LNCAP (cell line): ENCODE measurements around the gene ALDH3A1.

Experiments
- TF ChIP-seq, protein P1 (sequence below): fragments of 450-650 bp; IDR thresholded peaks from 2 replicates; pipeline ENCODE4 v1.5.1; 2017; ENCODE audit warnings: mild to moderate bottlenecking

ALDH3A1 gene

DNA sequence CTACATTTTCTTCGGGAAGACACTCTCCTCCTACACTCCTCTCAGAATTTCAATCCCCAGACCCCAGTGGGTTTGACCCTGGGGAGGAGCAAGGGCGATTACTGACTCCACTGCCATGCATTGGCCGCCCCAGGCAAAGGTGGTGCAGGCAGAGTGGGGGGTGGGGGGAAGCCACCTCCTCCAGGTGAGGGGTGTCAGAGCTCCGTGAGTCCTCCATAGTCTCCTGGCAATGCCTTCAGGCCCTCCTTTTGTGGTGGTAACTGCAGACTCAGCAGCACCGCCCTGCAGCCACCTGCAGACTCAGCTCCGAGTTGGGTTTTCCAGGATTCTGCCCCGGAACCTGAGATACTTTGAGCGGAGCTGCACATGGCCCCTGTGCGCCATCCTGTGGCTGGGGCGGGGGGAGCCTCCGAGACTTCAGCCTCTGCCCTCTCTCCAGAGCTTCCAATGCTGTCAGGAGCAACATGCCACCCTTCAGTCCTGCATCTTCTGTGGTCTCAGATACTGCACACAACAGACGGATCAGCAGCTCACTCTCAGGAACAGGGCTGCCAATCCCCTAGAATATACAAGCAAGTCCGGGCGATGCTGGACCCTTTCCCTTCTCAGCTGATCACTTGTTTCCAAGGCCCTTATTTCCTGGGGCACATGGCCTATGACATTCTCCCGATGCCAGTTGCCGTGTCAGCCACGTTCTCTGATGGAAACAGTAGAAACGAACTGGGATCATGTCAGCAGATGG is 29.3 kb downstream of the ALDH3A1 start:
- TF ChIP-seq, protein P1, sequence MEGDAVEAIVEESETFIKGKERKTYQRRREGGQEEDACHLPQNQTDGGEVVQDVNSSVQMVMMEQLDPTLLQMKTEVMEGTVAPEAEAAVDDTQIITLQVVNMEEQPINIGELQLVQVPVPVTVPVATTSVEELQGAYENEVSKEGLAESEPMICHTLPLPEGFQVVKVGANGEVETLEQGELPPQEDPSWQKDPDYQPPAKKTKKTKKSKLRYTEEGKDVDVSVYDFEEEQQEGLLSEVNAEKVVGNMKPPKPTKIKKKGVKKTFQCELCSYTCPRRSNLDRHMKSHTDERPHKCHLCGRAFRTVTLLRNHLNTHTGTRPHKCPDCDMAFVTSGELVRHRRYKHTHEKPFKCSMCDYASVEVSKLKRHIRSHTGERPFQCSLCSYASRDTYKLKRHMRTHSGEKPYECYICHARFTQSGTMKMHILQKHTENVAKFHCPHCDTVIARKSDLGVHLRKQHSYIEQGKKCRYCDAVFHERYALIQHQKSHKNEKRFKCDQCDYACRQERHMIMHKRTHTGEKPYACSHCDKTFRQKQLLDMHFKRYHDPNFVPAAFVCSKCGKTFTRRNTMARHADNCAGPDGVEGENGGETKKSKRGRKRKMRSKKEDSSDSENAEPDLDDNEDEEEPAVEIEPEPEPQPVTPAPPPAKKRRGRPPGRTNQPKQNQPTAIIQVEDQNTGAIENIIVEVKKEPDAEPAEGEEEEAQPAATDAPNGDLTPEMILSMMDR, result peak; percentile 37; the same call in 1 of the 2 replicates

DNA sequence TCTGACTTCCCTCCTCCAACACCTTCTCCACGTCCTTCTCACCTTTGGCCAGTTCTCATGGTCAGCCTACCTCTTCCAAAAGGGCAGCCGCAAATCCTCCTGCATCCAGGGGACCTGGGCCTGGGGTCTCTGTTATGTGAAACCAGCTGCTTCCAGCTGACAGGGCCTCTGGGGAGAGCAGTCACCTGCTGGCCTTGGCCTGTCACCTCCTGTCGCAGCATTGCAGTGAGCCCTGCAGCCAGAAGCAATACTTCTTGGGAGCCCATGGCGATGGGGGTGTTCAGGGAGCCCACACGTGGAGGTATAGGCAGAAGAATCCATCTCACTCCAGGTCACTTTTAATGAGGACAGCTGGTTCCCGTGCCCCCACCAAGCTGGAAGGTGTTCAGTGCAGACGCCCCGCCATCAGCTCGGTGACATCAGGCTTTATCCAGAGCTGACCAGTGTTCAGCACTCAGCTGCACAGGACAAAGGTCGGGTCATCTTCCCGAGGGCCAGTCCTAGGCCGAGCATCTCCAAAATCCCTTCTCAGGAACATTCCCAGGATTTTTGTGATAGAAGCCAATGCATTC is 30.0 kb downstream of the ALDH3A1 start:
- TF ChIP-seq, protein P1, result no peak

DNA sequence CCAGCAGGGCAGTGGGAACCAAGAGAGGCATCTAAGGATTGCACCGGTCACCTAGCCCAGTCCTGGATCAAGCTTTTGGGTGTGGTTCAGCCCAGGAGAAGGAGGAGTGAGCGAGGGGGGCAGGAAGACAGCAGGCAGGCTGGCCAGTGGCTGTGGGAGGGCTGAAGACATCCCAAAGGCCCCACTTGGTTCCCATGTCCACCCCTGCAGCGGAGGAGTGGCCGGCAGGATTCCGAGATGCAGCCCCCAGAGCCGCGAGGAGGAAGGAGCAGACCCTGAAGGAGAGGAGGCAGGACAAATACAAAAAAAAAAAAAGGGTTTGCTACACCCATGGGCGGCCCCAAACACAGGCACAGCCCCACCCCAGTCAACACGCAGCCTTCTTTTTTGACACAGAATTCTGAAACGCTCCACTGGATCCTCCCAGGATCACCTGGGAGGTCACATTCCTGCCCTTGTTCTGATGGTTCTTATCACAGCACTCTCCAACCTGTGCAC is 30.6 kb downstream of the ALDH3A1 start:
- TF ChIP-seq, protein P1, result no peak

DNA sequence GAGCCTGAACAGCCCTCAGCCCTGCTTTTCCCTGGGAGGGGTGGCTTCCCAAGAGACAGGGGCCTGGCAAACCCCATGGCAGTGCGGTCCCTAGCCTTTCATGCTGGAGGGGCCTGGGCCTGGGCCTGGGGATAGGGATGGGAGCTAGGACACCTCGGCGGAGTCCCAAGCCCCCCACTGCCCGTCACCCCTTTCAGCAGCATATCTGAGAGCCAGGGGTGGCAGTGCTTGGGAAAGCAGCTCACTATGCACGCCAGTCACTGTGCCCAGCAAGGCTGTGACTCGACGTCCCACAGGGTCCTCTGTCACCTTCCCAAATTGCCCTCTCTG is 31.1 kb downstream of the ALDH3A1 start:
- TF ChIP-seq, protein P1, result no peak

DNA sequence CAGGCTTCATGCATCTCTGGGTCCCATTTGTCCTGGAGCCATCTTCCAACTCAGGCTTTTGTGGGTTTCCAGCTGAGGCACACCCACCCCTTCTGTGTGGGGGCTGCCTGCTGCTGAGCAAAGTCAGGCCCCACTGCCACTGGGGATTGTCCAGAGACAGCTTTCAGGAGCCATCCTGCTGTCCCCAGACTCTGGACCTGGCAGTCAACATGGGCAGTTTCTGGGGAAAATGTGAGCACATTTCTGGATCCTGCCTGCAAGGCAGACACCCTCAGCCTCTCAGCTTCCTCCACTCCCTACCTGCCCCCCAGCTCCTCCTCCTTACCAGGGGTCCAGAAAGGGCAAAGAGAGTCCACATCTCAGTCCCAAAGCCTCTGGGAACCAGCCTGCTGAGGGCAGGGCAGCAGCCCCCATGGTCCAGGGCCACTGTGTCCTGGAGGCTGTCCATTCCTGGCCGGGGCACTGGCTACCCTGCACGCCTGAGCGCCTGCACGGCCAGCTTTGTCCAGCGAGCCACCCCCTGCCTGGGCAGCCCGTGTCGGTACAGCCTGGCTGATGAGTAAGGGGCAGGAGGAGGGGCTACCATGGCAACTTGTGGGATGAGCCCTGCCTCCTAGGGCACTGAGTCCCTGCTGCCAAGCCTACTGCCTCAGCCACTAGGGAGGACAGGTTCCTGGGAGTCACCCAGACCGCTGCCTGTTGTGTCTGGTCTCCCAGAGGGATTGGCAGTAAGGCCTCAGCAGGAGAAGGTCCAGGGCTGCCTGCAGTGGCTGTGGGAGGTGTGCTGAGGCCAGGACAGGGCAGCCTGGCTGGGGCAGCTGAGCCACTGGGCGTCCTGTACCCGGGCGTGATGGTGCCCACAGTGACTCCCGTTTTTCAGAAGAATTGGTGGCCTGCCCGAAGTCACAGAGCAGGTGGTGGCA is 31.7 kb downstream of the ALDH3A1 start, which contains the start of gene SLC47A2:
Gene SLC47A2, minus strand, starts transcription at position 477 of the 923 bp plus-strand sequence. Its CDS starts 29 bp downstream, at position 448.
- TF ChIP-seq, protein P1, result no peak

DNA sequence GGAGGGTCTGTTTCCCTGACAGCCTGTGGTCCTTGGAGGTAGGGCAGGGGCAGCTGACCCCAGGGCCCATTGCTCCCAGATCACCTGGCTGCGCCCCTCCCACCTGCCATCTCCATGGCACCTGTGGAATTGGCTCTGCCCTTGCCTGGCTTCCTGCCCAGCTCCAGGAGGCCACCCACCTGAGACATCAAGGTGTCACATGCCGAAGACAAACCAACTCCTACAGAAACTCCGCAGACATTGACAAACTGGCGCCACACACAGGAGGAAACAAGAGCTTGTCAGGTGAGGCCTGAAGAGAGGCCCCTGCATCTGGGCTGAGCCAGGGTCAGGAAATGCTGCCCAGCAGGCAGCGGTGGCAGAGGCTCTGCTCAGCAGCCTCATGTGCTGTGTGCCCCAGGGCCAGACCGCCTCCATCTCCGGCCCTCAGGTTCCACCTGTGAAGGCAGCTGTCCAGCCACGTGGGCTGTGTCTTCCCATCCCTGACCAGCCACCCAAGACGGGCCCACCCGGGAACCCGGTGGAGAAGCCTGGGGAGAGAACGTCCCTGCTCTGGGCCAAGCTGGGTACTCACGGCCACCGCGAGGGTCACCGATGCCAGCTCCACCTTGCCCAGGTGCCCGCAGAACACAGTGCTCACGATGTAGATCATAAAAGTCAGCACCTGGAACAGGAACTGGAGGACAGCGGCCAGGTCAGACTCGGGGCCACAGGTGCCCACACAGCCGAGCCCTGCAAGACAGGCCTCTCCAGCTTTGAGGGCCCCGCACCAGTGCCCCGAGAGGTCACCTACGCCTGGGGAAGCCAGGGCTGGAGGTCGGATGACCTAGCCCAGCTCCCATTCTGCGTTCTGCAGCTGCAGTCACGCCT is 33.3 kb downstream of the ALDH3A1 start:
- TF ChIP-seq, protein P1, result no peak
